Pancreas (tissue), 10 donors: Measurements from ENCODE around the gene BAZ1B. TPM values are rescaled to one million over a fixed set of nuclear protein-coding genes. Genes with fewer than 3 reads are reported as not detected.

ENCODE experiments used
- ATAC-seq, 4 donors: fragments of 200-7000 bp; cut with Tn5 transposase; one replicate each; pipeline versions ENCODE4 v1.8.0 to v1.9.1; 2020; ENCODE audit warnings: mild to moderate bottlenecking in 4 of 4, moderate library complexity in 4 of 4
- DNase-seq, 6 donors: peaks; one replicate each; pipeline ENCODE4 v3.0.0-alpha.2; 2020
- FAIRE-seq: peaks from 2 replicates; lab custom pipeline; 2012; peaks lifted over from hg19 to GRCh38; lab: Jason Lieb, UNC
- H3K27ac ChIP-seq, 4 donors: fragments of 200-600 bp; sonication (generic); 1 replicate in 3 of 4; 2 replicates in 1 of 4; pipeline versions ENCODE4 v1.5.0 to v1.8.0; 2020
- H3K27me3 ChIP-seq, 4 donors: fragments of 200-600 bp; one replicate each; pipeline ENCODE4 v1.8.0; 2021
- H3K36me3 ChIP-seq, 3 donors: fragments of 200-600 bp; sonication (generic) in 1 of 3; one replicate each; pipeline versions ENCODE4 v1.5.0 to v1.8.0; 2020 to 2021
- H3K4me1 ChIP-seq, 3 donors: fragments of 200-600 bp; one replicate each; pipeline ENCODE4 v1.8.0; 2021
- H3K4me3 ChIP-seq, 4 donors: fragments of 200-600 bp; sonication (generic) in 2 of 4; one replicate each; pipeline versions ENCODE4 v1.5.0 to v1.8.0; 2020 to 2021
- H3K9me3 ChIP-seq, 4 donors: fragments of 200-600 bp; one replicate each; pipeline ENCODE4 v1.8.0; 2021
- CTCF ChIP-seq, 4 donors: fragments of 200-600 bp; sonication (generic) in 3 of 4; IDR thresholded peaks; one replicate each; pipeline versions ENCODE4 v1.5.0 to v1.8.0; 2021; ENCODE audit warnings: antibody characterized with exemption in 4 of 4
- WGBS, 2 donors: extraction: QIAGEN DNeasy Blood & Tissue Kit; methylation state at CpG; one replicate each; pipeline ENCODE4 v1.1.7; 2013; 5-methylcytosine and 5-hydroxymethylcytosine counted together
- intact Hi-C, 3 donors: fragments of 100-400 bp; cut with DNase I; formaldehyde crosslinking; loops; one replicate each; pipeline versions ENCODE4 v1.11.1 to v1.14.2; 2022
- polyA plus RNA-seq, 2 donors: library from polyadenylated mRNA; stranded (reverse); fragments of 200-250 nt; gene quantifications; one replicate each; pipeline ENCODE4 v1.2.3, GENCODE V29; 2013
- total RNA-seq, 6 donors: library from RNA; stranded (reverse); fragmentation: NEBNext Ultra II Directional in 4 of 6; extraction: Animal tissue kit (Norgen Biotek cat#: 25700) in 4 of 6; gene quantifications; one replicate each; pipeline versions ENCODE4 v1.2.1 to v1.2.4, GENCODE V29; 2021 to 2023
- donor health status: healthy with polysubstance abuse.
- donor health status: DM: no; HTN: no; CAD: no; lungs with moderate emphysema.
- donor health status: DM: no; HTN: no; CAD: no.
- donor health status: control.
- donor health status: control.
- donor health status: Bipolar disorder and iron deficiency.
- donor health status: DM: yes; HTN: yes; CAD: no.
- donor health status: DM: no; HTN: no; CAD: no.
- donor health status: DM: no; HTN: no; CAD: no.
- donor health status: DM: yes; HTN: yes; CAD: no.

BAZ1B gene
- total and polyA plus RNA-seq, 8 donors = 11.6 to 29.0 (median 17.5) TPM

GRCh38 chr7:73395538-73396503 is 126.3 kb downstream of the BAZ1B start:
- no peak overlapping the region for H3K27ac ChIP-seq
- no peaks in the 10 kb centered on the region for H3K27me3 ChIP-seq
- H3K4me1 ChIP-seq = no peaks in the 10 kb centered on the region
- no peak overlapping the region for H3K4me3 ChIP-seq
- H3K9me3 ChIP-seq = no peaks in the 10 kb centered on the region
- H3K36me3 ChIP-seq = no peaks in the 10 kb centered on the region
- WGBS, 2 donors = 66 to 68% methylated on average over 21 of the region's 21 CpGs
- FAIRE-seq (no peak), DNase-seq (peak in 1 of 6 donors; percentile 11), ATAC-seq (no peak)
- intact Hi-C loops = no loop called here
- TF ChIP-seq CTCF (IDR thresholded peaks at IDR 0.05) = no peak

GRCh38 chr7:73394422-73394821 is 127.7 kb downstream of the BAZ1B start:
- DNase-seq (no peak), ATAC-seq (no peak), FAIRE-seq (no peak)
- TF ChIP-seq CTCF (IDR thresholded peaks at IDR 0.05) = no peak
- H3K27ac ChIP-seq = no peak overlapping the region
- 45 to 77% methylated on average over 3 of the region's 3 CpGs for WGBS, 2 donors
- H3K4me1 ChIP-seq = no peaks in the 10 kb centered on the region
- H3K4me3 ChIP-seq = no peak overlapping the region
- no peaks in the 10 kb centered on the region for H3K36me3 ChIP-seq
- no peaks in the 10 kb centered on the region for H3K27me3 ChIP-seq
- intact Hi-C loops = no loop called here
- H3K9me3 ChIP-seq = no peaks in the 10 kb centered on the region

GRCh38 chr7:73391396-73391795 is 130.7 kb downstream of the BAZ1B start:
- intact Hi-C loops = no loop called here
- 50 to 55% methylated on average over 2 of the region's 2 CpGs for WGBS, 2 donors
- Histone ChIP-seq H3K4me3 (no peak overlapping the region), H3K27me3 (no peaks in the 10 kb centered on the region), H3K9me3 (peaks cover 0 to 3% (median 0%) of the 10 kb centered on the region in 4 donors), H3K4me1 (no peaks in the 10 kb centered on the region), H3K27ac (no peak overlapping the region), H3K36me3 (no peaks in the 10 kb centered on the region)
- DNase-seq (no peak), ATAC-seq (no peak), FAIRE-seq (no peak)
- TF ChIP-seq CTCF (IDR thresholded peaks at IDR 0.05) = no peak

Other genes starting within 250 kb of the BAZ1B start
- gene NSUN5, start 213.5 kb downstream of the BAZ1B start, total RNA-seq = 10 to 100 TPM; 11.4 to 19.1 (median 15.9) TPM
- gene NSUN5, start 213.5 kb downstream of the BAZ1B start, polyA plus RNA-seq = 10 to 100 TPM; 28.3 to 35.3 TPM
- 10 to 100 TPM in 4 of 6 donors, 1 to 10 TPM in 2; 5.5 to 35.9 (median 11.5) TPM for gene TRIM50, start 194.2 kb downstream of the BAZ1B start, total RNA-seq
- gene TRIM50, start 194.2 kb downstream of the BAZ1B start, polyA plus RNA-seq = 10 to 100 TPM; 21.5 to 31.7 TPM
- not detected for gene FKBP6, start 194.1 kb downstream of the BAZ1B start, total RNA-seq
- gene FKBP6, start 194.1 kb downstream of the BAZ1B start, polyA plus RNA-seq = under 1 TPM; 0.05 to 0.38 TPM
- under 1 TPM; 0.28 to 0.63 (median 0.46) TPM for gene FZD9, start 88.5 kb downstream of the BAZ1B start, total RNA-seq
- gene FZD9, start 88.5 kb downstream of the BAZ1B start, polyA plus RNA-seq = under 1 TPM; 0.38 to 0.95 TPM
- 10 to 100 TPM; 13.5 to 20.9 (median 17.1) TPM for gene BCL7B, start 35.4 kb upstream of the BAZ1B start, total RNA-seq
- 10 to 100 TPM; 34.4 to 44.6 TPM for gene BCL7B, start 35.4 kb upstream of the BAZ1B start, polyA plus RNA-seq
- gene TBL2, start 56.3 kb upstream of the BAZ1B start, total RNA-seq = 10 to 100 TPM; 21.2 to 38.9 (median 28.3) TPM
- gene TBL2, start 56.3 kb upstream of the BAZ1B start, polyA plus RNA-seq = 10 to 100 TPM; 17.2 to 26.1 TPM
- gene MLXIPL, start 102.2 kb upstream of the BAZ1B start, total RNA-seq = 10 to 100 TPM in 5 of 6 donors, 1 to 10 TPM in 1; 8.8 to 25.9 (median 19.5) TPM
- 100 to 1,000 TPM; 146 to 176 TPM for gene MLXIPL, start 102.2 kb upstream of the BAZ1B start, polyA plus RNA-seq
- 1 to 10 TPM; 2.6 to 3.9 (median 2.9) TPM for gene VPS37D, start 145.5 kb upstream of the BAZ1B start, total RNA-seq
- 1 to 10 TPM; 4.5 to 8.2 TPM for gene VPS37D, start 145.5 kb upstream of the BAZ1B start, polyA plus RNA-seq
- gene DNAJC30, start 161.2 kb upstream of the BAZ1B start, total RNA-seq = 1 to 10 TPM; 4.1 to 8.2 (median 5.6) TPM
- gene DNAJC30, start 161.2 kb upstream of the BAZ1B start, polyA plus RNA-seq = 1 to 10 TPM; 5.1 to 6.4 TPM
- gene BUD23, start 161.3 kb upstream of the BAZ1B start, total RNA-seq = 10 to 100 TPM; 26.9 to 36.8 (median 33.0) TPM
- 10 to 100 TPM; 46.7 to 62.9 TPM for gene BUD23, start 161.3 kb upstream of the BAZ1B start, polyA plus RNA-seq
- 10 to 100 TPM in 2 of 6 donors, 1 to 10 TPM in 4; 2.3 to 11.9 (median 6.9) TPM for gene STX1A, start 197.4 kb upstream of the BAZ1B start, total RNA-seq
- 10 to 100 TPM; 31.8 to 95.7 TPM for gene STX1A, start 197.4 kb upstream of the BAZ1B start, polyA plus RNA-seq
- gene ABHD11, start 216.5 kb upstream of the BAZ1B start, total RNA-seq = 10 to 100 TPM; 16.0 to 30.6 (median 22.1) TPM
- 10 to 100 TPM; 91.0 to 95.2 TPM for gene ABHD11, start 216.5 kb upstream of the BAZ1B start, polyA plus RNA-seq
- gene CLDN3, start 248.0 kb upstream of the BAZ1B start, total RNA-seq = 10 to 100 TPM; 42.9 to 62.0 (median 48.3) TPM
- gene CLDN3, start 248.0 kb upstream of the BAZ1B start, polyA plus RNA-seq = 100 to 1,000 TPM; 110 to 122 TPM